Neural cell (in vitro differentiated cells): ENCODE data around the gene MGAT5B. TPM values are rescaled to one million over a fixed set of nuclear protein-coding genes. Genes with fewer than 3 reads are reported as not detected.

ENCODE experiments used
- H2AFZ ChIP-seq: fragments of 200-600, 300-800 bp; sonication (generic), shearing (Covaris generic); 2 replicates; pipeline ENCODE4 v1.6.0; 2014; ENCODE audit warnings: low read depth, mild to moderate bottlenecking, antibody characterized with exemption, low read length, moderate library complexity
- H3F3A ChIP-seq: fragments of 200-600 bp; shearing (Covaris generic); 2 replicates; pipeline ENCODE4 v1.6.1; 2016; ENCODE audit warnings: mild to moderate bottlenecking, moderate library complexity, mixed read lengths, antibody characterized with exemption, low read length; ENCODE audit not compliant: insufficient read depth, poor library complexity, severe bottlenecking
- H3K27ac ChIP-seq: fragments of 200-600, 300-800 bp; sonication (generic), shearing (Covaris generic); 2 replicates; pipeline ENCODE4 v1.5.1; 2014; ENCODE audit warnings: mild to moderate bottlenecking, low read length, moderate library complexity
- H3K27me3 ChIP-seq: fragments of 300-800, 200-600 bp; sonication (generic), shearing (Covaris generic); 2 replicates; pipeline ENCODE4 v1.6.0; 2014; ENCODE audit warnings: mild to moderate bottlenecking, low read depth, low read length, moderate library complexity; ENCODE audit not compliant: insufficient read depth
- H3K36me3 ChIP-seq: fragments of 300-800, 200-600 bp; sonication (generic), shearing (Covaris generic); 2 replicates; pipeline ENCODE4 v1.5.1; 2014; ENCODE audit warnings: mild to moderate bottlenecking, antibody characterized with exemption, low read length, moderate library complexity; ENCODE audit not compliant: insufficient read depth
- H3K4me2 ChIP-seq: fragments of 300-800, 200-600 bp; sonication (generic), shearing (Covaris generic); 2 replicates; pipeline ENCODE4 v1.6.0; 2014; ENCODE audit warnings: mild to moderate bottlenecking, low read length
- H3K4me3 ChIP-seq: fragments of 300-800, 200-600 bp; sonication (generic), shearing (Covaris generic); 2 replicates; pipeline ENCODE4 v1.5.1; 2014; ENCODE audit warnings: mild to moderate bottlenecking, low read length, moderate library complexity
- H3K79me2 ChIP-seq: fragments of 200-600 bp; shearing (Covaris generic); replicated peaks from 2 replicates; pipeline ENCODE4 v1.6.0; 2014; ENCODE audit warnings: mild to moderate bottlenecking, low read length, moderate library complexity; ENCODE audit not compliant: insufficient read depth
- H3K9ac ChIP-seq: fragments of 300-800, 200-600 bp; sonication (generic), shearing (Covaris generic); 2 replicates; pipeline ENCODE4 v1.6.1; 2016; ENCODE audit warnings: mild to moderate bottlenecking, low read length, mixed read lengths
- H3K9me2 ChIP-seq: fragments of 200-600 bp; shearing (Covaris generic); 2 replicates; pipeline ENCODE4 v1.6.1; 2016; ENCODE audit warnings: mild to moderate bottlenecking, low read length, mixed read lengths; ENCODE audit not compliant: insufficient read depth
- H3K9me3 ChIP-seq: fragments of 200-600, 300-800 bp; sonication (generic), shearing (Covaris generic); 2 replicates; pipeline ENCODE4 v1.6.1; 2016; ENCODE audit warnings: mild to moderate bottlenecking, mixed run types, low read length, moderate library complexity, mixed read lengths
- H4K20me1 ChIP-seq: fragments of 200-600 bp; shearing (Covaris generic); 2 replicates; pipeline ENCODE4 v1.6.1; 2016; ENCODE audit warnings: mild to moderate bottlenecking, mixed run types; ENCODE audit not compliant: insufficient read depth
- CTCF ChIP-seq: fragments of 450-650 bp; IDR thresholded peaks from 2 replicates; pipeline ENCODE4 v1.5.1; 2014; ENCODE audit warnings: antibody characterized with exemption, mild to moderate bottlenecking, moderate library complexity; ENCODE audit not compliant: poor library complexity, severe bottlenecking
- EP300 ChIP-seq: fragments of 450-650 bp; conservative IDR thresholded peaks from 2 replicates; pipeline ENCODE4 v1.6.1; 2014; ENCODE audit warnings: antibody characterized with exemption, mild to moderate bottlenecking, moderate library complexity; ENCODE audit not compliant: poor library complexity, severe bottlenecking
- EZH2 ChIP-seq: fragments of 200-600, 300-800 bp; shearing (Covaris generic), sonication (generic); IDR thresholded peaks from 2 replicates; pipeline ENCODE4 v1.6.1; 2014; ENCODE audit warnings: antibody characterized with exemption, low read length, borderline replicate concordance, mild to moderate bottlenecking; ENCODE audit not compliant: insufficient read depth, poor library complexity, severe bottlenecking
- MXI1 ChIP-seq: fragments of 450-650 bp; conservative IDR thresholded peaks from 2 replicates; pipeline ENCODE4 v1.6.1; 2014; ENCODE audit warnings: antibody characterized with exemption, mild to moderate bottlenecking; ENCODE audit not compliant: poor library complexity, severe bottlenecking
- POLR2AphosphoS5 ChIP-seq: IDR thresholded peaks from 2 replicates; pipeline ENCODE4 v1.6.1; 2012
- RAD21 ChIP-seq: fragments of 450-650 bp; conservative IDR thresholded peaks from 2 replicates; pipeline ENCODE4 v1.6.1; 2014; ENCODE audit warnings: antibody characterized with exemption, mild to moderate bottlenecking, moderate library complexity
- REST ChIP-seq: IDR thresholded peaks from 2 replicates; pipeline ENCODE4 v1.6.1; 2012; ENCODE audit warnings: borderline replicate concordance
- SMC3 ChIP-seq: fragments of 450-650 bp; conservative IDR thresholded peaks from 2 replicates; pipeline ENCODE4 v1.6.1; 2014; ENCODE audit warnings: antibody characterized with exemption, mild to moderate bottlenecking, moderate library complexity; ENCODE audit not compliant: poor library complexity
- TAF1 ChIP-seq: IDR thresholded peaks from 2 replicates; pipeline ENCODE4 v1.6.1; 2012; ENCODE audit warnings: low read depth
- polyA plus RNA-seq: library from polyadenylated mRNA; depleted of rRNA; stranded (reverse); fragments of >200 nt; gene quantifications from 2 replicates; pipeline ENCODE4 v1.2.3, GENCODE V29; 2014

The MGAT5B gene
- polyA plus RNA-seq, 1 donor from 2014 or later = 8.8 TPM

GRCh38 chr17:76953946-76954345, 85.7 kb downstream of the MGAT5B start:
- H3K4me3 ChIP-seq = no peak overlapping the region
- H3K79me2 ChIP-seq = no peaks in the 10 kb centered on the region

GRCh38 chr17:76955191-76955590, 87.0 kb downstream of the MGAT5B start:
- Histone ChIP-seq H3K4me2 (no peak overlapping the region), H3K9me3 (no peaks in the 10 kb centered on the region), H3K9me2 (no peaks in the 10 kb centered on the region), H3K9ac (no peak overlapping the region), H3K27ac (no peak overlapping the region), H3K36me3 (no peaks in the 10 kb centered on the region), H3F3A (no peaks in the 10 kb centered on the region), H3K27me3 (no peaks in the 10 kb centered on the region), H2AFZ (no peak overlapping the region), H3K4me3 (no peak overlapping the region), H3K79me2 (no peaks in the 10 kb centered on the region), H4K20me1 (no peaks in the 10 kb centered on the region)
- no peak for TF ChIP-seq EZH2
- TF ChIP-seq EP300 = no peak
- no peak for TF ChIP-seq CTCF
- no peak for TF ChIP-seq RAD21
- no peak for TF ChIP-seq REST
- no peak for TF ChIP-seq POLR2AphosphoS5

More at GRCh38 chr17:76953946-76954345, 85.7 kb downstream of the MGAT5B start:
- Histone ChIP-seq H3F3A (no peaks in the 10 kb centered on the region), H3K9ac (no peak overlapping the region), H4K20me1 (no peaks in the 10 kb centered on the region), H3K27ac (no peak overlapping the region), H3K9me2 (no peaks in the 10 kb centered on the region), H2AFZ (no peak overlapping the region), H3K36me3 (no peaks in the 10 kb centered on the region), H3K27me3 (no peaks in the 10 kb centered on the region), H3K4me2 (no peak overlapping the region), H3K9me3 (no peaks in the 10 kb centered on the region)
- TF ChIP-seq EZH2 (no peak), POLR2AphosphoS5 (no peak), EP300 (no peak), TAF1 (no peak), CTCF (no peak), RAD21 (no peak), REST (no peak), MXI1 (no peak), SMC3 (no peak)
